ENCODE results near the gene CEP170.

The CEP170 gene

GRCh38 chr1:243260221-243260880, 5.3 kb upstream of the CEP170 start:
- H3K4me3 ChIP-seq (ENCODE audit: low read depth, low read length): no peak overlapping the region
- DNase-seq (ENCODE audit: low read depth): no peak
- TF ChIP-seq CTCF (IDR thresholded peaks at IDR 0.05; ENCODE audit: insufficient read depth, low read depth, low read length, missing control alignments): no peak

GRCh38 chr1:243258731-243259130, 3.6 kb upstream of the CEP170 start:
- DNase-seq (ENCODE audit: low read depth): no peak
- TF ChIP-seq CTCF (IDR thresholded peaks at IDR 0.05; ENCODE audit: insufficient read depth, low read depth, low read length, missing control alignments): no peak

GRCh38 chr1:243257189-243257588, 2.1 kb upstream of the CEP170 start:
- no peak overlapping the region; the same call in 1 of the 2 replicates for H3K4me3 ChIP-seq (ENCODE audit: low read depth, low read length)
- no peak for DNase-seq (ENCODE audit: low read depth)
- no peak for TF ChIP-seq CTCF (IDR thresholded peaks at IDR 0.05; ENCODE audit: insufficient read depth, low read depth, low read length, missing control alignments)

More at GRCh38 chr1:243258731-243259130, 3.6 kb upstream of the CEP170 start:
- no peak overlapping the region for H3K4me3 ChIP-seq (ENCODE audit: low read depth, low read length)

GRCh38 chr1:243256590-243256989, 1.5 kb upstream of the CEP170 start:
- no peak for TF ChIP-seq CTCF (IDR thresholded peaks at IDR 0.05; ENCODE audit: insufficient read depth, low read depth, low read length, missing control alignments)
- no peak for DNase-seq (ENCODE audit: low read depth)
- peak overlapping the region; percentile 88 for H3K4me3 ChIP-seq (ENCODE audit: low read depth, low read length)

GRCh38 chr1:243255791-243256512, 871 bp upstream of the CEP170 start, which contains the start of gene SDCCAG8:
Gene SDCCAG8, plus strand, starts transcription at chr1:243256041. Its CDS starts 133 bp downstream, at chr1:243256174.
- H3K4me3 ChIP-seq (ENCODE audit: low read depth, low read length): peak within 1 kb of the TSS; percentile 88
- no peak for TF ChIP-seq CTCF (IDR thresholded peaks at IDR 0.05; ENCODE audit: insufficient read depth, low read depth, low read length, missing control alignments)
- peak; percentile 100 for DNase-seq (ENCODE audit: low read depth)

- no peak for TF ChIP-seq CTCF (IDR thresholded peaks at IDR 0.05; ENCODE audit: insufficient read depth, low read depth, low read length, missing control alignments)
- H3K4me3 ChIP-seq (ENCODE audit: low read depth, low read length): peak overlapping the region; percentile 88
- peak; percentile 78 for DNase-seq (ENCODE audit: low read depth)
Measured at GRCh38 chr1:243254233-243254926, 701 bp downstream of the CEP170 start.

All from GM12865 (cell line).